Omental fat pad (tissue), 4 donors: Measurements from ENCODE around the gene PLXNA1. TPM values are rescaled to one million over a fixed set of nuclear protein-coding genes. Genes with fewer than 3 reads are reported as not detected.

Experiments
- ATAC-seq: fragments of 150-250 bp; one replicate; pipeline ENCODE4 v1.9.1; 2016; ENCODE audit warnings: mild to moderate bottlenecking, moderate library complexity; ENCODE audit not compliant: low FRiP score
- DNase-seq: peaks from one replicate; pipeline ENCODE4 v3.0.0-alpha.2; 2019; ENCODE audit warnings: low spot score
- total RNA-seq, 4 donors: library from RNA; depleted of rRNA; stranded (reverse); fragments of >200 nt; gene quantifications; one replicate each; pipeline ENCODE4 v1.1.0, GENCODE V29; 2016
- TF ChIP-seq, protein P1 (sequence below), 3 donors: fragments of 450-650 bp; IDR thresholded peaks; one replicate each; pipeline ENCODE4 v1.5.1; 2016 to 2017; ENCODE audit warnings: antibody characterized with exemption in 3 of 3, mild to moderate bottlenecking in 3 of 3, moderate library complexity in 2 of 3

Gene PLXNA1
- total RNA-seq, 4 donors from 2014 or later = 21.7 to 56.4 (median 37.3) TPM

DNA sequence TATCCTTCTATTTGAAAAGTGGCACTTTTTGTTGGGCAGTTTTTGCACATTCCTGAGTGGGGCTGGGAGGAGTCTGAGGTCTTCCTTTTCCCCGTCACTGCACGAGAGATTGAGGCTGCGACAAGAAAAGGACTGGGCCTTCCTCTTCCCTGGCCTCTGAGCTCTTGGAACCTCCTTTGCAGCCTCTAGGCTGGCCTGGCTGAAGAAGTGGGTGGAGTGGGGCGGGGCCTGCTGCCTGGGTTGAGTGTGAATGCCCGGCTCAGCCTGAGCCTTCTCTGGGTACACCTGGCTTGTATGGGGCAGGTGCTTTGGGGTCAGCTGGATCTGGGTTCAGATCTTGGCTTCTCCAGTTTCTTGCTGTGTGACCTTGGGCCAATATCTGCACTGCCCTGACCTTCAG, 43.1 kb downstream of the PLXNA1 start:
- DNase-seq (no peak), ATAC-seq (no peak)
- TF ChIP-seq, protein P1, sequence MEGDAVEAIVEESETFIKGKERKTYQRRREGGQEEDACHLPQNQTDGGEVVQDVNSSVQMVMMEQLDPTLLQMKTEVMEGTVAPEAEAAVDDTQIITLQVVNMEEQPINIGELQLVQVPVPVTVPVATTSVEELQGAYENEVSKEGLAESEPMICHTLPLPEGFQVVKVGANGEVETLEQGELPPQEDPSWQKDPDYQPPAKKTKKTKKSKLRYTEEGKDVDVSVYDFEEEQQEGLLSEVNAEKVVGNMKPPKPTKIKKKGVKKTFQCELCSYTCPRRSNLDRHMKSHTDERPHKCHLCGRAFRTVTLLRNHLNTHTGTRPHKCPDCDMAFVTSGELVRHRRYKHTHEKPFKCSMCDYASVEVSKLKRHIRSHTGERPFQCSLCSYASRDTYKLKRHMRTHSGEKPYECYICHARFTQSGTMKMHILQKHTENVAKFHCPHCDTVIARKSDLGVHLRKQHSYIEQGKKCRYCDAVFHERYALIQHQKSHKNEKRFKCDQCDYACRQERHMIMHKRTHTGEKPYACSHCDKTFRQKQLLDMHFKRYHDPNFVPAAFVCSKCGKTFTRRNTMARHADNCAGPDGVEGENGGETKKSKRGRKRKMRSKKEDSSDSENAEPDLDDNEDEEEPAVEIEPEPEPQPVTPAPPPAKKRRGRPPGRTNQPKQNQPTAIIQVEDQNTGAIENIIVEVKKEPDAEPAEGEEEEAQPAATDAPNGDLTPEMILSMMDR (IDR thresholded peaks at IDR 0.05) = no peak

DNA sequence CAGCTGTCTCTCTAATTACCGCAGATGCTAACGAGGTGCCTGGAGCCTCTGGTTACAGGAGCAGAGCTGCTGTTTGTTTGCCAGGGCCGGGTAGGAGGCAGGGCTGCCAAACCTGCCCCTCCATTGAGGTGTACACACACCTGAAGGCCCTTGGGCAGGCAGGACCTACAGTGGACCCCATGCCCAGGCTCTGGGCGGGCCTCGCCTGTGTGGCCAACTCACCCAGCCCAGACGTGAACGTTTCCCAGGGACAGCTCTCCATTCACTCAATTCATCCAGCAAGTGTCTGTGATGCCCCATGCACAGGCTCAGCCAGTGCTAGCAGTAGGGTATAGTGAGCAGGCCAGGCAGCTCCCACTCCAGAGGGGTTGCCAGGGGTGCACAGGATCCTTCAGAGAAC, 43.7 kb downstream of the PLXNA1 start:
- ATAC-seq (no peak), DNase-seq (no peak)
- TF ChIP-seq, protein P1 (IDR thresholded peaks at IDR 0.05) = no peak

DNA sequence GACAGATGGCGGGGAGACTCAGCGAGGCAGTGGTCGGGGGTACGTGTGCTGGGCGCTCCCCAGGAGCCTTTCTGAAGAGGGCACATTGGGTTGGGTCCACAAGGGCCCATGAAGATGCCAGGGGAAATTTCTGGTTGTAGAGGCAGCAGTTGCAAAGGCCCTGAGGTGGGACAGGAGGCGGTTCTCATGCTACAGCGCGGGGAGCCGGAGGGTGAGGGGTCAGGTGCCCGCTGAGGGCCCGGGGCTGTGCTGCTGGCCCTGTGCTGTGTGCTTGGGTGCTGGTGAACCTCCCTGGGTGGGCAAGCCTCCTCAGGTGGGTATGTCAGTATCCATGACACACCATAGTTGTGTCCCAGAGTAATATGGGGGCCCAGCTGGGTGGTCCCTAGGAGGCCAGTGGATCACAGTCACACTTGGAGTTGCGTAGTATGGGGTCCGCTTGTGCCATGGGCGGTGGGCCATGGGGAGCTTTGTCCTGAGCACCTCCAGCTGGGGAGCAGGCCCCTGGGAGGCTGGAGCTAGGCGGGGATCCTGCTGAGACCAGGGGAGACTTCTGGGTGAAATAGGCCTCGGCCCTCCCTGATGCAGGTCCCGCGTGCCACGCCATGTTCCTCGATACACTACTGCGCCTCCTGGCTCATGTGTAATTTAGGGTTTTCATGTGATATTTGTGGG, 44.3 kb downstream of the PLXNA1 start:
- ATAC-seq = no peak

DNA sequence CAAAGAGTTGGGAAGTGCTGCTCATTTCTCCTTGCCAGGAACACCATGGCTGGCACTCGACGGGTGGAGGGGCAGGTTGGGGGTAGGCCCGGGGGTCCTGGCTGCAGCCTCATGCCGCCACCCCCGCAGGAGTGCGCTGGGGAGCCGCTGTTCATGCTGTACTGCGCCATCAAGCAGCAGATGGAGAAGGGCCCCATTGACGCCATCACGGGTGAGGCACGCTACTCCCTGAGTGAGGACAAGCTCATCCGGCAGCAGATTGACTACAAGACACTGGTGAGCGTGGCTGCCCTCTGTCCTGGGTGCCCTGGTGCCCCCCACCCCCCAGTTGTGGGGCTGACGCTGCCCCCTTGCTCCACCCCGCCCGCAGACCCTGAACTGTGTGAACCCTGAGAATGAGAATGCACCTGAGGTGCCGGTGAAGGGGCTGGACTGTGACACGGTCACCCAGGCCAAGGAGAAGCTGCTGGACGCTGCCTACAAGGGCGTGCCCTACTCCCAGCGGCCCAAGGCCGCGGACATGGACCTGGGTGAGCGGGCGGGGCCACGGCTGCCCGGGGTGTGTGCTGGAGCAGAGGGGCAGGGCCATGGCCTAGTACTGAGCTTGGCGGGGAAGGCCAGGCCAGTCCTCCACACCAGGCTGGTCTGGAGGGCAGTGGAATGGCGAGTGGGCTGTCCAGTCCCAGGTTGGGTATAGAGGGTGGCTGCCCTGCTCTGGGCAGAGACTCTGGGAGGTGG, 45.1 kb downstream of the PLXNA1 start:
- DNase-seq (no peak), ATAC-seq (no peak)
- TF ChIP-seq, protein P1 (IDR thresholded peaks at IDR 0.05) = no peak

More for the DNA sequence above, 44.3 kb downstream of the PLXNA1 start:
- TF ChIP-seq, protein P1 (IDR thresholded peaks at IDR 0.05) = no peak
- DNase-seq = no peak

DNA sequence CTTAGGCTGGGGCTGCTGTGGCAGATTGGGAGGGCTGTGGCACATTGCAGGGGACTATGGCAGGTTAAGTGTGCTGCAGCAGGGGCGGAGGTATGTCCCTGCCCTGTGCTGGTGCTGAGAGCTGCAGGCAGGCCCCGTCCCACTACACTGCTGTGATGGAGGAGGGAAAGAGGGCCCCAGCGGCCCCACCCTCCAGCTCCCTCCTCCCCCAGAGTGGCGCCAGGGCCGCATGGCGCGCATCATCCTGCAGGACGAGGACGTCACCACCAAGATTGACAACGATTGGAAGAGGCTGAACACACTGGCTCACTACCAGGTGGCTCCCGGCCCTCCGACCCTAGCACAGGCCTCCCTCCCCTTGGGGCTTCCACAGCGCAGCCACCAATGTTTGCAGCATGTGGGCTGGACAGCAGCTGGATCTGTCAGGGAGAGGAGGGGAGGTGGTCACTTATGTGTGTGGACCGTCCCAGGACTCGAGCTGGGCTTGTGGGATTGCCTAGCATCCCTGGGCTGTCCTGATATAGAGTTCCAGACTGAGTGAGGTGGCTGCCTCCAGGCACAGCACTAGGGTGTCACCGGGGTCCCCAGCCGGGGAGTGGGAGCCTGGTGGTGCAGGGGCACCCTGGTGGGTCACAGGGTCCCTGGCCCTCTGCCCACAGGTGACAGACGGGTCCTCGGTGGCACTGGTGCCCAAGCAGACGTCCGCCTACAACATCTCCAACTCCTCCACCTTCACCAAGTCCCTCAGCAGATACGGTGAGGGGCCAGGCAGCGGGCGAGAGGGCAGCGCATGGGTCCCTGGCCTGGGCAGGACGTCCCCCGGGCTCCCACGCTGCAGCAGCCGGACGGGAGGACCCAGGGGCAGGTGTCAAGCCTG, 46.1 kb downstream of the PLXNA1 start:
- no peak for DNase-seq
- no peak for ATAC-seq
- TF ChIP-seq, protein P1 (IDR thresholded peaks at IDR 0.05) = no peak

DNA sequence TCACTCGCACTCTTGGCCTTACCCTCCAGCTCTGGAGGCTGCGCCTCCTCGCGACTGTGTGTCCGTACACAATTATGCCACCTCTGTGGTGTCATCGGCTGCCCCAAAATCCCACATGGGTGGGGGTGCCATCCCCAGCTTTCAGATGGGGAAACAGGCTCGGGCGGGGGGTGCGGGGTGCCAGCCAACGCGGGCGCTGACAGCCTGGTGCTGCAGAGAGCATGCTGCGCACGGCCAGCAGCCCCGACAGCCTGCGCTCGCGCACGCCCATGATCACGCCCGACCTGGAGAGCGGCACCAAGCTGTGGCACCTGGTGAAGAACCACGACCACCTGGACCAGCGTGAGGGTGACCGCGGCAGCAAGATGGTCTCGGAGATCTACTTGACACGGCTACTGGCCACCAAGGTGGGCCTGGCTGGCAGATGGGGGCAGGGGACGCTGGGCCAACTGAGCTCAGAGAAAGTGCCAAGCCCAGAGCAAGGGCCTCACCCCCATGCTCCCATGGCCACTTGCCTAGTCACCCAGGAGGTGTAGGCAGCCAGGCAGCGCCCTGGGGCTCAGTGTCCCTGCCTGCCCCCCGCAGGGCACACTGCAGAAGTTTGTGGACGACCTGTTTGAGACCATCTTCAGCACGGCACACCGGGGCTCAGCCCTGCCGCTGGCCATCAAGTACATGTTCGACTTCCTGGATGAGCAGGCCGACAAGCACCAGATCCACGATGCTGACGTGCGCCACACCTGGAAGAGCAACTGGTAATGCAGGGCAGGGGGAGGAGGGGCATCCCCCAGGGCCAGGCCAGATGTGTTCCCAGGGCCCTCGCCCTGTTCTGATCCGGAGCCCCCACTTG, 47.0 kb downstream of the PLXNA1 start:
- ATAC-seq (no peak), DNase-seq (no peak)
- TF ChIP-seq, protein P1 (IDR thresholded peaks at IDR 0.05) = no peak
